ENCODE results near the gene NACC2. TPM values are rescaled to one million over a fixed set of nuclear protein-coding genes. Genes with fewer than 3 reads are reported as not detected.

The NACC2 gene
- total and polyA plus RNA-seq, 7 donors: 8.5 to 33.5 (median 18.4) TPM

DNA sequence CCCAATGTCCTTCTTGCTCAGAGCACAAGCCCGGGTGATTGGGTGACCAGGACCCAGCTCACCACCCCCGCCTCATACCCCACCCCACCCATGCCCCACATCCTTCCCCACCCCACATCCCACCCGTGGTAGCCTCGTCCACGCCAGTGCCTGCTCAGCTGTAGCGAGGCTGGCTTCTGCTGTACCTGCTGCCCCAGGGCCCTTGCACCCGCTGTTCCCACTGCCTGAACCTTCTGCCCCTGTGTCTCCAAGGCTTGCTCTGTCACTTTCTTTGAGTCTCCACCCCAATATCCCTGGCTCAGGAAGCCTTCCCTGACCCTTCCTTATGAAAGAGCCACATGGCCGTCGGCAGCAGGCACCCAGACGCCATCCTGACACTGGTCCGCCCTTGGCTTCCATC is 3.1 kb upstream of the NACC2 start:
- 80 to 87% (median 86%) methylated on average over 7 to 11 of the region's 11 CpGs for WGBS, 3 donors
- TF ChIP-seq, protein P1, sequence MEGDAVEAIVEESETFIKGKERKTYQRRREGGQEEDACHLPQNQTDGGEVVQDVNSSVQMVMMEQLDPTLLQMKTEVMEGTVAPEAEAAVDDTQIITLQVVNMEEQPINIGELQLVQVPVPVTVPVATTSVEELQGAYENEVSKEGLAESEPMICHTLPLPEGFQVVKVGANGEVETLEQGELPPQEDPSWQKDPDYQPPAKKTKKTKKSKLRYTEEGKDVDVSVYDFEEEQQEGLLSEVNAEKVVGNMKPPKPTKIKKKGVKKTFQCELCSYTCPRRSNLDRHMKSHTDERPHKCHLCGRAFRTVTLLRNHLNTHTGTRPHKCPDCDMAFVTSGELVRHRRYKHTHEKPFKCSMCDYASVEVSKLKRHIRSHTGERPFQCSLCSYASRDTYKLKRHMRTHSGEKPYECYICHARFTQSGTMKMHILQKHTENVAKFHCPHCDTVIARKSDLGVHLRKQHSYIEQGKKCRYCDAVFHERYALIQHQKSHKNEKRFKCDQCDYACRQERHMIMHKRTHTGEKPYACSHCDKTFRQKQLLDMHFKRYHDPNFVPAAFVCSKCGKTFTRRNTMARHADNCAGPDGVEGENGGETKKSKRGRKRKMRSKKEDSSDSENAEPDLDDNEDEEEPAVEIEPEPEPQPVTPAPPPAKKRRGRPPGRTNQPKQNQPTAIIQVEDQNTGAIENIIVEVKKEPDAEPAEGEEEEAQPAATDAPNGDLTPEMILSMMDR (IDR thresholded peaks at IDR 0.05): no peak
- no peak for ATAC-seq
- Histone ChIP-seq H3K9me3 (no peaks in the 10 kb centered on the region), H3K36me3 (ENCODE audit: insufficient read depth in 1 of 2, low read depth in 1 of 2) (no peaks in the 10 kb centered on the region), H3K27ac (no peak overlapping the region), H3K4me1 (peaks cover 9% of the 10 kb centered on the region), H3K27me3 (ENCODE audit: insufficient read depth in 3 of 3, low read length in 2 of 3) (no peaks in the 10 kb centered on the region), H3K4me3 (no peak overlapping the region)
- DNase-seq: no peak
- intact Hi-C loops (cut with DNase I): no loop called here

DNA sequence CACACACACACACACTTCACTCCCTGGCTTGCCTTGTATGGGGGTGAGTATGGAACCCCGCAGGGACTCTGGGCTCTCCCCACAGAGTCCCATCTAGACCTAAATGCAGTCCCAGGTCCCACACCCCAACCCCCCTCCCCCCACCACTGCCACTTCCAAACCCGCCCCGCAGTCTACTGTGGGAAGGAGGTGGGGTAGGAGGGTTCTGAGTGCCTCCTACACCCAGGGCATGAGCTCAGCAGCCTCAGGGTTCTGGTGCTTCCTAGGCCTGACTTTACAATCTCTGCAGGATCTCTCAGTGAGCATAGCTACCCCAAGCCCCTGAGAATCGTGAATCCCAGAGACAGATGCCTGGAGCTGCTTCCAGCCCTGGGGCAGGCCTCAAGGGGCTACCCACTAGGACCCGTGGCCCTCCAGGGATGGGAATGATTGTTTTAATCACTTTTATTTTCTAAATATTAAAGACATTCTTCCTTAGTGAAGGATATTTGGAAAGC is 1.5 kb upstream of the NACC2 start:
- peaks cover 26% of the 10 kb centered on the region for H3K4me1 ChIP-seq
- DNase-seq (no peak), ATAC-seq (no peak)
- H3K36me3 ChIP-seq (ENCODE audit: insufficient read depth in 1 of 2, low read depth in 1 of 2): no peaks in the 10 kb centered on the region
- H3K27ac ChIP-seq: peak overlapping the region; percentile 93
- WGBS, 3 donors: 82 to 87% (median 87%) methylated on average over 5 of the region's 5 CpGs
- TF ChIP-seq, protein P1 (IDR thresholded peaks at IDR 0.05): no peak
- intact Hi-C loops (cut with DNase I): no loop called here
- no peaks in the 10 kb centered on the region for H3K9me3 ChIP-seq
- no peak overlapping the region for H3K4me3 ChIP-seq
- no peaks in the 10 kb centered on the region for H3K27me3 ChIP-seq (ENCODE audit: insufficient read depth in 3 of 3, low read length in 2 of 3)

DNA sequence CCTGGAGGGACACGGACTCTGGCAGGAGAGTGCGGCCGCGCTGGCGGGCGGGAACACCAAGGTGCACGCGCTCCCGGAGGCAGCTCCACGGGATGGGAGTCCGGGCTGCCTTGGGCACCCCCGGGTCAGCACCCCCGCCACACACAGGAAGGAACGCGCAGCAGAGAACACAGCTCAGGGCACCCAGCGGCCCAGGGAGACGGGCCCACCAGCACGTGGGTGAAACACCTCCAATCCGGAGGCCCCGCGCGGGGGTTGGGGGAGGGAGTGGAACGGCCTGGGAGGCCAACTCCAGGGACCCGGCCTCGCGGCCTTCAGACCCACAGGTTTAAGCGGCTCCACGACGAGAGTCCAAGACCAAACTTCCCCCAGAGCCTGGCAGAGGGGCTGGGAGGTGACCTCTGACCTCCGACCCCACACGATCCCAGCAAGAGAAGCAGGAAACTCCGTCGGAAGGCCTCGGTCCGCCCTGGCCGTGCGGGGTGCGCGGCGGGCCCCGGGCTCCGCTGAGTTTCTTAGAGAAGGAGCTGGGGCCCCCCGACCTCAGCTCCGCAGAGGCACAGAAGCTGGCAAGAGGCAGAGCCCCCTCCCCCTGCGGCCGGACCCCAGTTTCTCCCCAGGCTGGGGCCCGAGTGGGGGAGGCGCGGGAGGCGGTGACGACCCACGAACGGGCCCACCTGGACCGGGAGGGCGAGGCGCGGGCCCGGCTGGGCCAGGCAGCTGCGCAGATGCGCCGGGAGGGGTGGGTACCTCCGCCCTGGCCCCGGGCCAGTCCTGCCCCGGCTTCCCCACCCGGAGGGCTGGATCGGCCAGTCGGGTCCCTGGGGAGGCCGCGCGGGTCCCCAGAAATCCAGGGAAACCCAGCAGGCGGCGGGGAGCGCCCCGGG is 851 bp downstream of the NACC2 start:
- ATAC-seq (peak; percentile 71 to 83 (median 79)), DNase-seq (peak; percentile 88 to 94)
- peaks cover 49% of the 10 kb centered on the region for H3K4me1 ChIP-seq
- TF ChIP-seq, protein P1 (IDR thresholded peaks at IDR 0.05): peak; percentile 14
- H3K27ac ChIP-seq: peak overlapping the region; percentile 93
- intact Hi-C loops (cut with DNase I): no loop called here
- WGBS, 3 donors: 0 to 13% (median 2%) methylated on average over 48 to 74 of the region's 74 CpGs
- no peaks in the 10 kb centered on the region for H3K9me3 ChIP-seq
- no peaks in the 10 kb centered on the region for H3K36me3 ChIP-seq (ENCODE audit: insufficient read depth in 1 of 2, low read depth in 1 of 2)
- H3K27me3 ChIP-seq (ENCODE audit: insufficient read depth in 3 of 3, low read length in 2 of 3): no peaks in the 10 kb centered on the region
- H3K4me3 ChIP-seq: peak overlapping the region; percentile 71

DNA sequence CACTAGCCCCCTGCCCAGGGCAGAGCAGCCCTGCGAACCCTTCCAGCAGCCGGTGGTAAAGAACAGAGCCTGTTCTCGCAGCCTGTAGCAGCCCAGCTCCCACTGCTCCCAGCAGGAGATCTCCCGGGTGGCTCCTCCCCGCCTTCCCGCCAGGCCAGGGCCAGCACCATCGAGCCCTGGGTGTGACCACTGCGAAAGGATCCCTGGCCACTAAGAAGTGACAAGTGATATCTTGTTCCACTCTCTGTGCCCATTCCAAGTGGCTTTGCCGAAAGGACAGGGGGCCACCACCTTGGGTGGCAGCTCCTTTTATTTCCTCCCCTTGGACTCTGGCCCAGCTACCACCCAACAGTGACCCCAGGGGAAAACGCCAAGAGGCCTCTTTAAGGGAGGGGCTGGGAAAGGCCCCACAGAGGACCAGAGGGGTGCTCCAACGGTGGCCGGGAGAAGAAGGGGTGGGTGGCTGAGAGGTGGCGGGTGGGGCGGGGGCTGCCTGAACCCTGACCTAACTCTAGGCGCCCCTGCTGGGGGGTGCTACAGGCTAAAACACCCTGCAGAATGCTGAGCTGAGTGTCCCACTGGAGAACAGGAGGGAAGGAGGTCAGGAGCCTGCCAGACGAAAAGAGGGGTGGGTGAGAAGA is 1.6 kb downstream of the NACC2 start:
- TF ChIP-seq, protein P1 (IDR thresholded peaks at IDR 0.05): no peak
- no peaks in the 10 kb centered on the region for H3K36me3 ChIP-seq (ENCODE audit: insufficient read depth in 1 of 2, low read depth in 1 of 2)
- peak overlapping the region; percentile 93 for H3K27ac ChIP-seq
- ATAC-seq (peak; percentile 48 to 62 (median 56)), DNase-seq (peak; percentile 61 to 81)
- intact Hi-C loops (cut with DNase I): no loop called here
- H3K27me3 ChIP-seq (ENCODE audit: insufficient read depth in 3 of 3, low read length in 2 of 3): no peaks in the 10 kb centered on the region
- H3K4me1 ChIP-seq: peaks cover 56% of the 10 kb centered on the region
- H3K4me3 ChIP-seq: peak overlapping the region; percentile 71
- 18 to 36% (median 21%) methylated on average over 16 of the region's 16 CpGs for WGBS, 3 donors
- H3K9me3 ChIP-seq: no peaks in the 10 kb centered on the region
